Prostate gland (tissue), 2 donors: ENCODE measurements around the gene UBALD1.

Experiments
- CTCF ChIP-seq, 4 experiments: fragments of 200-600 bp in 2 of 4; fragments of 450-650 bp in 2 of 4; sonication (generic) in 2 of 4; IDR thresholded peaks; 1 replicate in 3 of 4; 2 replicates in 1 of 4; pipeline ENCODE4 v1.5.1; 2016 to 2019; ENCODE audit warnings: antibody characterized with exemption in 4 of 4, mild to moderate bottlenecking in 2 of 4, moderate library complexity in 2 of 4
- POLR2A ChIP-seq: fragments of 450-650 bp; IDR thresholded peaks from one replicate; pipeline ENCODE4 v1.6.1; 2016; ENCODE audit warnings: antibody characterized with exemption, mild to moderate bottlenecking
- POLR2AphosphoS5 ChIP-seq: sonication (generic); formaldehyde crosslinking; IDR thresholded peaks from one replicate; pipeline ENCODE4 v1.6.1; 2017; ENCODE audit warnings: antibody characterized with exemption

DNA sequence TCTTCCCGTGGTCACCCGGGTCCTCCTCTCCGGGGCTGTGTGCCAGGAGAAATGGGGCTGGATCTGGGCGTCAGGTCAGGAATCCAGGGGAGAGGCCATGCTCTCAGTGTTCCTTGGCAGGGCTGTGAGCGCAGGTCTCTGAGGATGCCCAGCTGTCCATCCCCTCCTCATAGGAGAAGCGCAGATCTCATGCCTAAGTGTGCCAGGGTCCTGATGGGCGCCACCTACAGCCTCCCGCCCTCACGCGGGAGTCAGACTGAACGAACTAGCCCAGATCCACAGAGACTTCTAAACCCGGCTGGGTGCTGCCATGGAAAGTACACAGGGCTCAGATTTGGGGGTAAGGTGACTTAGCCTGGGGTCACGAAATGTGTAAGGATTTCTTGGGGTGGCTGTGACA is 34.2 kb upstream of the UBALD1 start:
- no peak for TF ChIP-seq POLR2A
- no peak for TF ChIP-seq CTCF (IDR thresholded peaks at IDR 0.05)
- no peak for TF ChIP-seq POLR2AphosphoS5
